ENCODE data around the gene MYL6.

GRCh38 chr12:56158029-56158925, at the start of gene MYL6:
- TF ChIP-seq CTCF (IDR thresholded peaks at IDR 0.05; ENCODE audit: extremely low read depth in 1 of 2, insufficient read depth in 1 of 2, low read depth in 1 of 2, low read length in 2 of 2) (no peak), EZH2 (IDR thresholded peaks at IDR 0.05; ENCODE audit: borderline replicate concordance, low read depth, low read length, severe bottlenecking) (no peak), MAX (IDR thresholded peaks at IDR 0.05; ENCODE audit: insufficient read depth, insufficient read length) (no peak), GATA2 (IDR thresholded peaks at IDR 0.05; ENCODE audit: insufficient read depth, insufficient read length, low read depth, low read length) (peak; percentile 20)
